Fibroblast of pulmonary artery (primary cell): ENCODE data around the gene PRSS1.

Source experiments
- DNase-seq: peaks from one replicate; pipeline ENCODE4 v3.0.0-alpha.2; 2010; ENCODE audit warnings: low read depth
- H3K4me3 ChIP-seq: replicated peaks from 2 replicates; pipeline ENCODE4 v1.5.1; 2011; ENCODE audit warnings: low read depth, mild to moderate bottlenecking, control low read depth, low read length, moderate library complexity
- CTCF ChIP-seq: IDR thresholded peaks from 2 replicates; pipeline ENCODE4 v1.5.1; 2011; ENCODE audit warnings: mild to moderate bottlenecking, control low read depth, low read length, inconsistent platforms; ENCODE audit errors: missing control alignments

PRSS1 gene

GRCh38 chr7:142800699-142801260 lies 51.5 kb downstream of the PRSS1 start:
- no peak for DNase-seq
- TF ChIP-seq CTCF, result no peak
- H3K4me3 ChIP-seq, result no peak overlapping the region

- no peak for DNase-seq
Observed at GRCh38 chr7:142801601-142802295, 52.5 kb downstream of the PRSS1 start.

GRCh38 chr7:142802301-142802700 lies 53.0 kb downstream of the PRSS1 start:
- no peak overlapping the region for H3K4me3 ChIP-seq
- DNase-seq, result no peak

More at GRCh38 chr7:142801601-142802295, 52.5 kb downstream of the PRSS1 start:
- no peak overlapping the region for H3K4me3 ChIP-seq
- no peak for TF ChIP-seq CTCF

More at GRCh38 chr7:142802301-142802700, 53.0 kb downstream of the PRSS1 start:
- TF ChIP-seq CTCF, result no peak
